Tibial nerve (tissue), 4 donors: ENCODE data around the gene CFAP251. TPM values are rescaled to one million over a fixed set of nuclear protein-coding genes. Genes with fewer than 3 reads are reported as not detected.

Experiments used
- DNase-seq, 2 donors: peaks; one replicate each; pipeline ENCODE4 v3.0.0-alpha.2; 2019; ENCODE audit warnings: low spot score in 2 of 2
- H3K27ac ChIP-seq, 4 donors: fragments of 200-600 bp; sonication (generic) in 3 of 4; one replicate each; pipeline ENCODE4 v1.5.1; 2017 to 2019; ENCODE audit warnings: mild to moderate bottlenecking in 1 of 4
- H3K27me3 ChIP-seq, 2 donors: fragments of 200-600 bp; sonication (generic) in 1 of 2; one replicate each; pipeline versions ENCODE4 v1.5.1 to v1.6.0; 2017 to 2019
- H3K36me3 ChIP-seq, 3 donors: fragments of 200-600 bp; sonication (generic); one replicate each; pipeline ENCODE4 v1.5.1; 2018 to 2019
- H3K4me1 ChIP-seq, 4 donors: fragments of 200-600 bp; sonication (generic) in 3 of 4; one replicate each; pipeline ENCODE4 v1.5.1; 2017 to 2019
- H3K4me3 ChIP-seq, 4 donors: fragments of 200-600 bp; sonication (generic) in 3 of 4; one replicate each; pipeline ENCODE4 v1.5.1; 2017 to 2019; ENCODE audit warnings: mild to moderate bottlenecking in 1 of 4, moderate library complexity in 1 of 4
- H3K9me3 ChIP-seq, 4 donors: fragments of 200-600 bp; sonication (generic) in 3 of 4; one replicate each; pipeline ENCODE4 v1.5.1; 2017 to 2019
- EP300 ChIP-seq, 2 donors: sonication (generic); formaldehyde crosslinking; IDR thresholded peaks; one replicate each; pipeline ENCODE4 v1.6.1; 2017; ENCODE audit warnings: antibody characterized with exemption in 2 of 2, mild to moderate bottlenecking in 1 of 2
- POLR2A ChIP-seq, 2 donors: fragments of 450-650 bp; IDR thresholded peaks; one replicate each; pipeline ENCODE4 v1.6.1; 2017; ENCODE audit warnings: antibody characterized with exemption in 2 of 2, mild to moderate bottlenecking in 2 of 2, moderate library complexity in 2 of 2
- WGBS, 2 donors: methylation state at CpG; one replicate each; pipeline ENCODE4 v1.1.5; 2018; 5-methylcytosine and 5-hydroxymethylcytosine counted together
- total RNA-seq, 4 donors: library from RNA; depleted of rRNA; stranded (reverse); fragments of >200 nt; gene quantifications; one replicate each; pipeline ENCODE4 v1.1.0, GENCODE V29; 2016
- TF ChIP-seq, protein P1 (sequence below), 5 experiments: fragments of 200-600 bp in 3 of 5; fragments of 450-650 bp in 2 of 5; sonication (generic) in 3 of 5; IDR thresholded peaks; one replicate each; pipeline ENCODE4 v1.5.1; 2016 to 2019; ENCODE audit warnings: antibody characterized with exemption in 5 of 5, mild to moderate bottlenecking in 3 of 5, moderate library complexity in 2 of 5

Gene CFAP251
- total RNA-seq, 4 donors from 2014 or later = 3.0 to 5.4 (median 3.9) TPM

DNA sequence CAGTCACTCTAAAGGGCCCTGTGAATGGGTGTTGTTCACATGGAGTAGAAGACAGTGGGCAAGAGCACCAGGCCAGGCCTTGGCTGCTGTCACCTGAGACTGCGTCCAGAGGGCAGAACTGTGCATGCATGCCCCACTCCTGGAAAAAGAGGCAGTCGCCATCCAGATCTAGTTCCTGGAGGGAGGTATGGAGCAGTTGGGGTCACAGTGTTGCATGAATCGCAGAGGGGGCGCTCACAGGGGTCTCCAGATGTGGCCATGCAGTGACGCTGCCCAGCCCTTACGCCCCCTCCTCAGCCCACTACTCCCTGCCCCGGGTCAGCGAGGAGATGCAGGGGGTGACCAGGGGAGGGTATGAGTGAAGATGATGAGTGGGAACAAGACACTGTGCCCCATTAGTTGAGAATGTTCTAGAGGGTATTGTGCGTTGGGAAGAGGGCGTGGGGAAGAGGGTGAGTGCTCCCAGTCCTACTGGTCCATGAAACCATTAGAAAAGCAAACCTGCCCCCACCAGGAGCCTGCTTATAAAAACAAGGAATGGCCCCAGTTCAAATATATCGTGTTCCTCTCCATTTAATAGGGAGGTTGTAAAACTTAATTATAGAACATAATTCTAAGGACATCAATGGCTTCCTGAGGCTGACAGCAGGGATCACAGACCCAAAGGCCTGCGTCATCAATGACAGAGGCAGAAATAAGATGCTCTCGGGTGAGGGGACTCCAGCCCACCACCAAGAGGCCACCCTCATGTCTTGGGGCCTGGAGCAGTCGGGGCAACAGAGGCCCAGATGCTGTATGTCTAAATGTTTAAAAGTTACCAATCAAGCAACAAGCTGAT, 71.1 kb downstream of the CFAP251 start:
- H3K36me3 ChIP-seq = no peaks in the 10 kb centered on the region
- TF ChIP-seq, protein P1, sequence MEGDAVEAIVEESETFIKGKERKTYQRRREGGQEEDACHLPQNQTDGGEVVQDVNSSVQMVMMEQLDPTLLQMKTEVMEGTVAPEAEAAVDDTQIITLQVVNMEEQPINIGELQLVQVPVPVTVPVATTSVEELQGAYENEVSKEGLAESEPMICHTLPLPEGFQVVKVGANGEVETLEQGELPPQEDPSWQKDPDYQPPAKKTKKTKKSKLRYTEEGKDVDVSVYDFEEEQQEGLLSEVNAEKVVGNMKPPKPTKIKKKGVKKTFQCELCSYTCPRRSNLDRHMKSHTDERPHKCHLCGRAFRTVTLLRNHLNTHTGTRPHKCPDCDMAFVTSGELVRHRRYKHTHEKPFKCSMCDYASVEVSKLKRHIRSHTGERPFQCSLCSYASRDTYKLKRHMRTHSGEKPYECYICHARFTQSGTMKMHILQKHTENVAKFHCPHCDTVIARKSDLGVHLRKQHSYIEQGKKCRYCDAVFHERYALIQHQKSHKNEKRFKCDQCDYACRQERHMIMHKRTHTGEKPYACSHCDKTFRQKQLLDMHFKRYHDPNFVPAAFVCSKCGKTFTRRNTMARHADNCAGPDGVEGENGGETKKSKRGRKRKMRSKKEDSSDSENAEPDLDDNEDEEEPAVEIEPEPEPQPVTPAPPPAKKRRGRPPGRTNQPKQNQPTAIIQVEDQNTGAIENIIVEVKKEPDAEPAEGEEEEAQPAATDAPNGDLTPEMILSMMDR (IDR thresholded peaks at IDR 0.05) = no peak
- TF ChIP-seq POLR2A (IDR thresholded peaks at IDR 0.05) (no peak), EP300 (IDR thresholded peaks at IDR 0.05) (no peak)
- no peaks in the 10 kb centered on the region for H3K4me1 ChIP-seq
- H3K9me3 ChIP-seq = no peaks in the 10 kb centered on the region
- H3K27me3 ChIP-seq = no peaks in the 10 kb centered on the region
- no peak overlapping the region for H3K4me3 ChIP-seq
- no peak for DNase-seq
- H3K27ac ChIP-seq = no peak overlapping the region
- WGBS, 2 donors = 70 to 82% methylated on average over 14 of the region's 14 CpGs

DNA sequence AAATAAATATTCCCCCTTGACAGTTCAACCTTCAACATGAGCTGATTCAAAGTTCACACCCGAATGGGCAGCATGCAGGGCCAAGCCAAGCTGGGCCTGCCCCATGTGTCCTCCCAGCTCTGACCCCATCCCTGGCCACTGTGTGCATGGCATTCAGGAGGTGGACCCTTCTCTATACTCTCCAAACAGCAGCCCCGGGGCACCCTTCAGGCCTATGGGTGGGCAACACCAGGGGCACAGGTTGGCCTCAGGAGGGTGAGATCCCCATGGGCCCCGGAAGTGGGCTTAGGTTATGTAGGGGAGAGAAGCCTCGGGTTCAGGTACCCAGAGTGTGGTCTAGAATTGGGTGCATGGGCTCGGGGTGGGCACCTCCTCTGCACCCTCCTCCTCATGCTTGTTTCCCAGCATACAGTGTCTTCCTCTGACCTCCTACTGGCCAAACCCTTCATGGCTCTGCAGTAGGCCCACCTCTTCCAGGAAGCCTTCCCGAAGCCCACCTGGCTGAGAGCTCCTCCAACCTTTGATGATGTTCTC, 71.8 kb downstream of the CFAP251 start:
- no peak overlapping the region for H3K27ac ChIP-seq
- no peak for TF ChIP-seq POLR2A (IDR thresholded peaks at IDR 0.05)
- TF ChIP-seq, protein P1 (IDR thresholded peaks at IDR 0.05) = no peak
- no peak for TF ChIP-seq EP300 (IDR thresholded peaks at IDR 0.05)
- no peaks in the 10 kb centered on the region for H3K36me3 ChIP-seq
- H3K4me1 ChIP-seq = no peaks in the 10 kb centered on the region
- no peaks in the 10 kb centered on the region for H3K27me3 ChIP-seq
- no peak for DNase-seq
- H3K4me3 ChIP-seq = no peak overlapping the region
- no peaks in the 10 kb centered on the region for H3K9me3 ChIP-seq
- 88 to 91% methylated on average over 6 of the region's 6 CpGs for WGBS, 2 donors

DNA sequence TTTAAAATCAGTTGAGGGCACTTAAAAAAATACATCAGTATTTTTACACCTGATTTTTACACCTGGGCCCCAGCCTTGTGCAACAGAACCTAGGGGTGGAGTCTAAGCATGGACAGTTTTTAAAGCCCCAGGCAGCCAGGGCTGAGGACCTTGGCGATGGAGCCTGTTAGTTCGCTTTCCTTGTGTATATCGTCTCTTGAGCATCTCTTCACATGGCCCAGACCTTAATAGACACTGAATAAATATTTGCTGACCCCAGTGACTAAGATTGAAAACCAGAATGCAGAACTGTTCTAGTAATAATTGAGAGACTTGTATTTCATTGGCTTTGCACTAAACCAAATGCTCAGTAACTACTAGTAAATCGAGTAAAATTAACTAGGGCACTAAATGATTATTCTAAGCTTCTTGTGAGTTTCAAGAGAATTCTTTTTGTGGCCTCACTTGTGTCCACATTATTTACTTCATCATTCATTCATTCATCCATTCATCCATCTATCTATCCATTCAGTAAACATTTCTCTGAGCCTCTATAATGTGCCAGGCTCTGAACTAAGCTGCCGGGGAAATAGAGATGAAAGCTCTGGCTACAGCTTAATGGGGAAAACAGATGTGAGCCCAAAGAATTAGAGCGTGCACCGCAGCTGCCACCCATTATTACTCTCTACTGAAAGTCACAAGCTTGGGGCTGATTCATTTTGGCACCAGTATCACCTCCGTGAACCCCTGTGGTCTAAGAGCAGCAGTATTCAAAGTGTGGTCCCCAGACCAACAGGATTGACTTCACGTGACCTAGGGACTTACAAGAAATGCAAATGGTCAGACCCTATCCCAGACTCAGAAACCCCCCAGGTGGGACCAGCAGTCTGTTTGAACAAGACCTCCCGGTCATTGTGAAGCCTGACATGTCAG, 72.6 kb downstream of the CFAP251 start:
- H3K4me1 ChIP-seq = no peaks in the 10 kb centered on the region
- no peak overlapping the region for H3K4me3 ChIP-seq
- WGBS, 2 donors = 69 to 71% methylated on average over 10 of the region's 10 CpGs
- H3K27me3 ChIP-seq = no peaks in the 10 kb centered on the region
- no peaks in the 10 kb centered on the region for H3K36me3 ChIP-seq
- TF ChIP-seq EP300 (IDR thresholded peaks at IDR 0.05) (no peak), POLR2A (IDR thresholded peaks at IDR 0.05) (no peak)
- TF ChIP-seq, protein P1 (IDR thresholded peaks at IDR 0.05) = no peak
- no peak for DNase-seq
- H3K9me3 ChIP-seq = no peaks in the 10 kb centered on the region
- H3K27ac ChIP-seq = no peak overlapping the region

GRCh38 chr12:121992059-121992879, 73.9 kb downstream of the CFAP251 start:
- no peak overlapping the region for H3K27ac ChIP-seq
- no peak overlapping the region for H3K4me3 ChIP-seq
- H3K36me3 ChIP-seq = no peaks in the 10 kb centered on the region
- no peaks in the 10 kb centered on the region for H3K27me3 ChIP-seq
- TF ChIP-seq, protein P1 (IDR thresholded peaks at IDR 0.05) = no peak
- TF ChIP-seq EP300 (IDR thresholded peaks at IDR 0.05) (no peak), POLR2A (IDR thresholded peaks at IDR 0.05) (no peak)
- no peaks in the 10 kb centered on the region for H3K9me3 ChIP-seq
- DNase-seq = no peak
- H3K4me1 ChIP-seq = no peaks in the 10 kb centered on the region
- 81 to 83% methylated on average over 21 of the region's 21 CpGs for WGBS, 2 donors
